Thyroid gland (tissue), 4 donors: ENCODE data around the gene TCF12.

Source experiments
- POLR2A ChIP-seq, 2 donors: fragments of 450-650 bp; IDR thresholded peaks; one replicate each; pipeline ENCODE4 v1.6.1; 2017; ENCODE audit warnings: antibody characterized with exemption in 2 of 2, mild to moderate bottlenecking in 2 of 2, moderate library complexity in 1 of 2
- TF ChIP-seq, protein P1 (sequence below), 6 experiments: fragments of 200-600 bp in 3 of 6; fragments of 450-650 bp in 3 of 6; sonication (generic) in 3 of 6; IDR thresholded peaks; one replicate each; pipeline ENCODE4 v1.5.1; 2016 to 2019; ENCODE audit warnings: antibody characterized with exemption in 6 of 6, mild to moderate bottlenecking in 2 of 6, inconsistent platforms in 1 of 6, moderate library complexity in 1 of 6

- TF ChIP-seq, protein P1, sequence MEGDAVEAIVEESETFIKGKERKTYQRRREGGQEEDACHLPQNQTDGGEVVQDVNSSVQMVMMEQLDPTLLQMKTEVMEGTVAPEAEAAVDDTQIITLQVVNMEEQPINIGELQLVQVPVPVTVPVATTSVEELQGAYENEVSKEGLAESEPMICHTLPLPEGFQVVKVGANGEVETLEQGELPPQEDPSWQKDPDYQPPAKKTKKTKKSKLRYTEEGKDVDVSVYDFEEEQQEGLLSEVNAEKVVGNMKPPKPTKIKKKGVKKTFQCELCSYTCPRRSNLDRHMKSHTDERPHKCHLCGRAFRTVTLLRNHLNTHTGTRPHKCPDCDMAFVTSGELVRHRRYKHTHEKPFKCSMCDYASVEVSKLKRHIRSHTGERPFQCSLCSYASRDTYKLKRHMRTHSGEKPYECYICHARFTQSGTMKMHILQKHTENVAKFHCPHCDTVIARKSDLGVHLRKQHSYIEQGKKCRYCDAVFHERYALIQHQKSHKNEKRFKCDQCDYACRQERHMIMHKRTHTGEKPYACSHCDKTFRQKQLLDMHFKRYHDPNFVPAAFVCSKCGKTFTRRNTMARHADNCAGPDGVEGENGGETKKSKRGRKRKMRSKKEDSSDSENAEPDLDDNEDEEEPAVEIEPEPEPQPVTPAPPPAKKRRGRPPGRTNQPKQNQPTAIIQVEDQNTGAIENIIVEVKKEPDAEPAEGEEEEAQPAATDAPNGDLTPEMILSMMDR (IDR thresholded peaks at IDR 0.05): no peak
- TF ChIP-seq POLR2A (IDR thresholded peaks at IDR 0.05): no peak
Observed at GRCh38 chr15:56931639-56932508, 13.4 kb downstream of the TCF12 start.
